HepG2 (cell line): ENCODE measurements around the gene TAS2R60. TPM values are rescaled to one million over a fixed set of nuclear protein-coding genes. Genes with fewer than 3 reads are reported as not detected.
A peak's percentile ranks its signal among the peaks of the same experiment; 100 is the strongest.

ENCODE experiments used
- ATAC-seq: fragments of 200-7000 bp; cut with Tn5 transposase; 3 replicates; pipeline ENCODE4 v1.9.1; 2020; ENCODE audit warnings: mild to moderate bottlenecking, moderate library complexity
- BruUV-seq: library from RNA; stranded (reverse); fragments of 400-500 nt; replicated peaks from 2 replicates; lab custom pipeline; 2021; lab: Mats Ljungman, UMichigan
- CTCF ChIA-PET: fragments of 300-600 bp; formaldehyde crosslinking; extraction: SDS; loops from one replicate; lab custom pipeline; 2021; ENCODE audit warnings: low total read pairs, inconsistent platforms, low intra/inter-chr PET ratio; lab: Yijun Ruan, JAX
- POLR2A ChIA-PET: fragments of 350-600 bp; sonication (Branson Sonifier 250); formaldehyde crosslinking; loops from one replicate; lab custom pipeline; 2020; ENCODE audit warnings: antibody characterized with exemption, inconsistent platforms; lab: Yijun Ruan, JAX
- DNase-seq: peaks from one replicate; pipeline ENCODE4 v3.0.0-alpha.2; 2015; ENCODE audit warnings: low spot score
- FAIRE-seq: peaks from 3 replicates; lab custom pipeline; 2011; peaks lifted over from hg19 to GRCh38; lab: Jason Lieb, UNC
- H2AFZ ChIP-seq: one replicate; pipeline ENCODE4 v1.6.1; 2011; ENCODE audit warnings: low read length, inconsistent platforms
- H3K27ac ChIP-seq: fragments of 300-600 bp; 3 replicates; pipeline ENCODE4 v1.8.0; 2011; ENCODE audit warnings: mixed run types, mild to moderate bottlenecking, mixed read lengths, low read length, inconsistent platforms; ENCODE audit not compliant: insufficient read depth; ENCODE audit errors: extremely low read length
- H3K27me3 ChIP-seq, 2 experiments: fragments of 200-600 bp in 1 of 2; 2 replicates in 1 of 2; 3 replicates in 1 of 2; pipeline versions ENCODE4 v1.6.0 to v1.8.0; 2011; ENCODE audit warnings: low read length in 2 of 2, mild to moderate bottlenecking in 2 of 2, moderate library complexity in 2 of 2, inconsistent platforms in 1 of 2; ENCODE audit not compliant: insufficient read depth in 2 of 2, control insufficient read depth in 1 of 2
- H3K36me3 ChIP-seq, 2 experiments: fragments of 200-600 bp in 1 of 2; replicated peaks in 1 of 2; 2 replicates in 1 of 2; 3 replicates in 1 of 2; pipeline versions ENCODE4 v1.5.1 to v1.8.0; 2011; ENCODE audit warnings: low read length in 2 of 2, inconsistent platforms in 1 of 2; ENCODE audit not compliant: insufficient read depth in 2 of 2, control insufficient read depth in 1 of 2
- H3K4me1 ChIP-seq: 2 replicates; pipeline ENCODE4 v1.5.1; 2012; ENCODE audit warnings: low read length, inconsistent platforms; ENCODE audit not compliant: insufficient read depth
- H3K4me2 ChIP-seq: 2 replicates; pipeline ENCODE4 v1.6.0; 2011; ENCODE audit warnings: low read depth, low read length, inconsistent platforms
- H3K4me3 ChIP-seq, 3 experiments: fragments of 200-600 bp in 1 of 3; sonication (generic), shearing (Covaris generic) in 1 of 3; replicated peaks in 1 of 3; 2 replicates each; pipeline ENCODE4 v1.5.1; 2011 to 2016; ENCODE audit warnings: low read length in 3 of 3, inconsistent platforms in 2 of 3, low read depth in 2 of 3, mild to moderate bottlenecking in 2 of 3, control low read depth in 1 of 3, mixed read lengths in 1 of 3; ENCODE audit not compliant: insufficient read depth in 1 of 3
- H3K79me2 ChIP-seq: one replicate; pipeline ENCODE4 v1.6.1; 2011; ENCODE audit warnings: low read length, inconsistent platforms; ENCODE audit not compliant: insufficient read depth
- H3K9ac ChIP-seq: 2 replicates; pipeline ENCODE4 v1.6.0; 2011; ENCODE audit warnings: mild to moderate bottlenecking, low read depth, low read length, inconsistent platforms; ENCODE audit not compliant: insufficient read depth
- H3K9me3 ChIP-seq: 2 replicates; pipeline ENCODE4 v1.5.1; 2012; ENCODE audit warnings: mild to moderate bottlenecking, low read length
- H4K20me1 ChIP-seq: 2 replicates; pipeline ENCODE4 v1.6.0; 2011; ENCODE audit warnings: inconsistent platforms, mild to moderate bottlenecking, low read length, moderate library complexity; ENCODE audit not compliant: insufficient read depth
- CTCF ChIP-seq: sonication (generic); formaldehyde crosslinking; IDR thresholded peaks from 2 replicates; pipeline ENCODE4 v1.5.0; 2020; ENCODE audit warnings: mild to moderate bottlenecking, missing genetic modification reagents, moderate library complexity
- SMC3 ChIP-seq: IDR thresholded peaks from 2 replicates; pipeline ENCODE4 v1.6.1; 2011; ENCODE audit warnings: low read length, improper control_type of control experiment
- STAG1 ChIP-seq: sonication (generic); formaldehyde crosslinking; IDR thresholded peaks from 2 replicates; pipeline ENCODE4 v1.4.0; 2020; ENCODE audit warnings: missing genetic modification reagents
- THAP9 ChIP-seq: sonication (generic); formaldehyde crosslinking; IDR thresholded peaks from 2 replicates; pipeline ENCODE4; 2020; ENCODE audit warnings: missing genetic modification reagents, mild to moderate bottlenecking, borderline replicate concordance
- WGBS: methylation state at CpG from one replicate; pipeline ENCODE4 v1.1.6; 2017; ENCODE audit warnings: low lambda C conversion rate; 5-methylcytosine and 5-hydroxymethylcytosine counted together
- in situ Hi-C: cut with HindIII; loops from 2 replicates; pipeline ENCODE4 v1.10.0; 2017; ENCODE audit warnings: low pct_unique_long_range_greater_than_20kb; ENCODE audit not compliant: extremely low pct_ligation_motif_present
- intact Hi-C: fragments of 100-400 bp; cut with micrococcal nuclease; formaldehyde crosslinking; loops from one replicate; pipeline ENCODE4 v1.10.0; 2022; ENCODE audit not compliant: unreplicated experiment
- polyA plus RNA-seq, 8 experiments: library from polyadenylated mRNA; depleted of rRNA in 3 of 8; stranded (reverse) in 7 of 8; unstranded in 1 of 8; fragments of >200 nt; fragmentation: Illumina TruSeq in 4 of 8; extraction: Trizol in 4 of 8; gene quantifications; 2 replicates each; pipeline versions ENCODE4 v1.2.1 to v1.2.3, GENCODE V29; 2011 to 2016; ENCODE audit warnings: low read depth in 4 of 8, missing spikeins in 1 of 8, mixed read lengths in 1 of 8; ENCODE audit not compliant: insufficient read depth in 1 of 8
- total RNA-seq, 5 experiments: library from RNA; depleted of rRNA; stranded (reverse); fragments of >200 nt; fragmentation: Illumina TruSeq; extraction: Trizol; gene quantifications; 2 replicates each; pipeline ENCODE4 v1.2.3, GENCODE V29; 2016; ENCODE audit warnings: low read depth in 1 of 5

TAS2R60 gene
- total and polyA plus RNA-seq, 2 of the 13 experiments (the other 11 are each of a cell fraction or from before 2014, with no cell fraction given) = not detected

- ChIA-PET CTCF (no interaction called here), POLR2A (interaction anchor here (0.5 kb wide), 1 partner anchor 902 kb away, joined by 3 read pairs; no protein-coding TSS in a partner anchor)
- FAIRE-seq = peak; percentile 57
- Histone ChIP-seq H2AFZ (no peak overlapping the region), H3K4me2 (no peak overlapping the region), H3K9ac (no peak overlapping the region), H3K27me3 (no peaks in the 10 kb centered on the region), H3K4me1 (no peaks in the 10 kb centered on the region), H4K20me1 (no peaks in the 10 kb centered on the region), H3K79me2 (no peaks in the 10 kb centered on the region), H3K36me3 (no peaks in the 10 kb centered on the region), H3K4me3 (no peak overlapping the region), H3K9me3 (no peaks in the 10 kb centered on the region), H3K27ac (no peak overlapping the region)
- no TSS peak for BruUV-seq
- TF ChIP-seq CTCF (CRISPR knock-in tag) (peak; percentile 67), SMC3 (peak; percentile 57; the same call in 1 of the 2 replicates), STAG1 (CRISPR knock-in tag) (peak; percentile 61), THAP9 (CRISPR knock-in tag) (no peak)
- ATAC-seq = peak; percentile 95
- intact Hi-C loops (loop anchor here (2.0 kb wide), 1 partner anchor 636 kb away; no protein-coding TSS in a partner anchor), in situ Hi-C loops (no loop called here)
- peak; percentile 30 for DNase-seq
- 29% methylated on average over 1 of the region's 1 CpG for WGBS
Observed at GRCh38 chr7:143490717-143491306, 47.6 kb downstream of the TAS2R60 start.
